ENCODE measurements around the gene BPIFB1.

DNA sequence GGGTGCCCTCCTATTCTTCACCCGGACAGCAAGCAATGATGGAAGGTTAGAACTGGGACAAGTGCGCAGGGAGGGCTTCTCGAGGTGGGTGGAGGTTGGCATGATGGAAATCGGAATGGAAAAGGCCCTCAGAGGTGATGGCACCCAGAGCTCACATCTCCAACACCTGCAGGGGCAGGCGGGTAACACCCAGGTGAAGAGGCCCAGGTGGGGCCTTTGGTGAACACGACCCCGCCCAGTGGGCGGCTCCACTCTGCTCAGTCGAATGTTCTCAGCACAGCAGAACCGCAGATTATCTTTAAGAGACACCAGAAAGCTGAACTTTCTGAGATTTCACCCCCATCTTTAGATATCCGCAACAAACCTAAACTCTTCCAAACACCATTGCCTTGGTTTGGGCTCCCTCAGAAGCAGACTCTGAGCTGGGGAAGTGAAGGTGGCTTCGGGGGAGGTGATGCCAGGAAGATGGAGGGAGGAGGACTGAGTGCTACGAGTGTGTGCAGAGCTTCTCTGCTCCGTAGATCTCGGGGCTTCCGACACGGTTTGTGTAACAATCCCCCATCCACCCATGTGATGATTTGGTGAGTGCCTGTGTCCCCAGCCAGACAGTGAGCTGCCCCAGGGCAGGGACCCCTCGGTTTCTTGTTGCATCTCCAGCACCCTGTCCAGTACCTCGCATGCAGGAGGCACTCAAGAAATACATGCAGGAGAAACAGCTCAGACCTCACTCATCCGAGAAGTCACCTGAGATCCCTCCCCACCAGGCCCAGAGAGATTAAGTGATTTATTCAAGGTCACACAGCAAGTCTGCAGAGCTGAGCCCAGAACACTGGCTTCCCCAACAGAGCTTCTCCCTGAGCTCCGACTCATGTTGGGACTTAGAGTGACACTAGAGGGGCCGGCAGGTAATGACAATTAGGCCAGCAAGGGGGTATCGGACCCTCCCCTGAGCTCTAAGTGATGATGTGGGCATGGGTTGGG, 45.4 kb downstream of the BPIFB1 start:
- TF ChIP-seq, protein P1, sequence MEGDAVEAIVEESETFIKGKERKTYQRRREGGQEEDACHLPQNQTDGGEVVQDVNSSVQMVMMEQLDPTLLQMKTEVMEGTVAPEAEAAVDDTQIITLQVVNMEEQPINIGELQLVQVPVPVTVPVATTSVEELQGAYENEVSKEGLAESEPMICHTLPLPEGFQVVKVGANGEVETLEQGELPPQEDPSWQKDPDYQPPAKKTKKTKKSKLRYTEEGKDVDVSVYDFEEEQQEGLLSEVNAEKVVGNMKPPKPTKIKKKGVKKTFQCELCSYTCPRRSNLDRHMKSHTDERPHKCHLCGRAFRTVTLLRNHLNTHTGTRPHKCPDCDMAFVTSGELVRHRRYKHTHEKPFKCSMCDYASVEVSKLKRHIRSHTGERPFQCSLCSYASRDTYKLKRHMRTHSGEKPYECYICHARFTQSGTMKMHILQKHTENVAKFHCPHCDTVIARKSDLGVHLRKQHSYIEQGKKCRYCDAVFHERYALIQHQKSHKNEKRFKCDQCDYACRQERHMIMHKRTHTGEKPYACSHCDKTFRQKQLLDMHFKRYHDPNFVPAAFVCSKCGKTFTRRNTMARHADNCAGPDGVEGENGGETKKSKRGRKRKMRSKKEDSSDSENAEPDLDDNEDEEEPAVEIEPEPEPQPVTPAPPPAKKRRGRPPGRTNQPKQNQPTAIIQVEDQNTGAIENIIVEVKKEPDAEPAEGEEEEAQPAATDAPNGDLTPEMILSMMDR (IDR thresholded peaks at IDR 0.05 in 2 of 3, conservative IDR thresholded peaks at IDR 0.05 in 1 of 3; ENCODE audit: insufficient read depth in 2 of 3, low read depth in 1 of 3, low read length in 3 of 3), result no peak
- TF ChIP-seq ARID1B (IDR thresholded peaks at IDR 0.05) (no peak), GATAD2B (IDR thresholded peaks at IDR 0.05; ENCODE audit: borderline replicate concordance) (no peak)

All from K562 (cell line).